Activated CD4-positive, alpha-beta T cell treated with anti-CD3 and anti-CD28 coated beads, Interleukin-2, amount 50 U/mL, for 4 hours (primary cell): Measurements from ENCODE around the gene CAVIN4.

Experiments used
- DNase-seq, 2 experiments: peaks; one replicate each; pipeline ENCODE4 v3.0.0-alpha.2; 2020

Gene CAVIN4, protein sequence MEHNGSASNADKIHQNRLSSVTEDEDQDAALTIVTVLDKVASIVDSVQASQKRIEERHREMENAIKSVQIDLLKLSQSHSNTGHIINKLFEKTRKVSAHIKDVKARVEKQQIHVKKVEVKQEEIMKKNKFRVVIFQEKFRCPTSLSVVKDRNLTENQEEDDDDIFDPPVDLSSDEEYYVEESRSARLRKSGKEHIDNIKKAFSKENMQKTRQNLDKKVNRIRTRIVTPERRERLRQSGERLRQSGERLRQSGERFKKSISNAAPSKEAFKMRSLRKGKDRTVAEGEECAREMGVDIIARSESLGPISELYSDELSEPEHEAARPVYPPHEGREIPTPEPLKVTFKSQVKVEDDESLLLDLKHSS

DNA sequence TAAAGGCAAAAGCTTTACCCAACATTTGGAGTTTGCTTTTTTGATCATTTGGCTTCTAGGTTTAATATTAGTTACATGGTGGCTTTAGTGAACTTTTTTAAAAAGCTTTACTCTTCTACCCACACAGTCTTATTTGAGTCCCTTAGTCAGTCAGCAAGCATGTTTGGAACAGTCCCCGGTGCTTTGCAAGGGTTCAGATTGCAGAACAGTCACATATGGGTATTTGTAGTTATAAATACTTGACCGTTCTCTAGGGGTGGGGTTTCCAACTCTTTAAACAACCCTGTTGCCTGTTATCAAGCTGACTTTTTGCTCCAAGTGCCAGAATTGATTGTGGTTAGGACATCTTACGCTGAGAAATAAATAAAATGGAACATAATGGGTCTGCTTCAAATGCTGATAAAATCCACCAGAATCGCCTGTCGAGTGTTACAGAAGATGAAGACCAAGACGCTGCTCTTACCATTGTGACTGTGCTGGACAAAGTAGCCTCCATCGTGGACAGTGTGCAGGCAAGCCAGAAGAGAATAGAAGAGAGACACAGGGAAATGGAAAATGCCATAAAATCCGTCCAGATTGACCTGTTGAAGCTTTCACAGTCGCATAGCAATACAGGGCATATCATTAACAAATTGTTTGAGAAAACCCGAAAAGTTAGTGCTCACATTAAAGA is at the start of gene CAVIN4:
TSS of gene CAVIN4 (plus strand) at position 304 of the 673 bp plus-strand sequence. CDS start at position 369, 65 bp downstream.
- no peak for DNase-seq

DNA sequence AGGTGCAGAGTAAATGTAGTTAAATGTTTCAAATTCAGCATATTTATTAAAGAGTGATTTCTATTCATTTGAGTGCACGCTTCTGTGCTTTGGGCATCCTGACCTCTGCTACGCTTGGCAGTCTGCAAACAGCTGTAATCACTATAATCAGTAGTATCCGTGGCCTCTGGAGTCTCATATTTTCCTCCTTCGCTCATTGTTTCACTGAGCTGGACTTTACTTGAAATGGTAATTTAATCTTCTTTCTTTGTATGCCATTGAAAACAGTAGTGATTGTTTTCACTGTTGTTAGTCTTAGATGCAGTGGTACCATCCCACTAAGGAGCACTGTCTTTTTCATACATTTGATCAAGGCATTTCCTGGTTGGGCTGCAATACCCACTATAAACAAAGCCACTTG is 43.5 kb upstream of the CAVIN4 start:
- no peak for DNase-seq

DNA sequence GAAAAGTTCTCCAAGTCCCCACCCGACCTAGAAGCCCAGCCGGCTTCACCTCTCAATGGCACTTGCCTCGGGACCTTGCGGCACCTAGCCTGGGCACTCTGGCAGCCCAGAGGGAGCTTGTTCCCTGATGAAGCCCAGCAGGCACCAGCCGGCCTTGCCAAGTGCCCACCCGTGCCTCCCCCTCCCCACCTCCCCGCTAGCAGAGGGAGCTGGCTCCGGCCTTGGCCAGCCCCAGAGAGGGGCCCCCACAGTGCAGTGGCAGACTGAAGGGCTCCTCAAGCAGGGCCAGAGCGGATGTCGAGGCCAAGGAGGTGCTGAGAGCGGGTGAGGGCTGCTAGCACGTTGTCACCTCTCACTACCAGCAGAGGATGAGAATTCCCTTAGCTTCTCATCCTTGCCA is 37.6 kb upstream of the CAVIN4 start:
- DNase-seq: no peak

DNA sequence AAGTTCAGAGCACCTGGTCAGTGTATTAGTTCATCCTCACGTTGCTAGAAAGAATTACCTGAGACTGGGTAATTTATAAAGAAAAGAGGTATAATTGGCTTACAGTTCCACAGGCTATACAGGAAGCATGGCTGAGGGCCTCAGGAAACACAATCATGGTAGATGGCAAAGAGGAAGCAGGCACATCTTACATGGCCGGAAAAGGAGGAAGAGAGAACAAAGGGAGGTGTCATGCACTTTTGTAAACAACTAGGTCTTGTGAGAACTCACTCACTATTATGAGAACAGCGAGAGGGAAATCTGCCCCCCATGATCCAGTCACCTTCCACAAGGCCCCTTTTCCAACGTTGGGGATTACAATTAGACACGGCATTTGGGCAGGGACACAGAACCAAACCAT is 28.8 kb upstream of the CAVIN4 start:
- DNase-seq: no peak

- DNase-seq: no peak
These were observed 22.9 kb upstream of the CAVIN4 start for GRCh38 chr9:100554935-100555401.

DNA sequence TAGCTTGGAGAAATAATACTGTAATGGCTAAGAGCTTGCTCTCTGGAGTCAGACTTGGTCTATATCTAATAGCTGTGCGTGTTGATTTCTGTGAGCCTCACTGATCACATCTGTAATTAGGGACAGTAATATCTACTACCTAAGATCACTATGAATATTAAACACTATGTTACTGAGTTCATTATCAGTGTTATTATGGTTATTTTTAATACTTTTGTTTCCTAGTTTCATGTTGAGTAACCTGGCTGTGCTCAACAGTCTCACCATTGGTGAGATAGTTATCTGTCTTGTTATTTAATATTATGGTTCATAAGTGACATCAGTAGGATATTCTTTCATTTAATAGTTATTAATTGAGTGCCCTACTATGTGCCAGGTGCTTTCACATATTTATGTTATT is 22.4 kb upstream of the CAVIN4 start:
- DNase-seq: no peak

- DNase-seq: no peak
These were observed 20.8 kb upstream of the CAVIN4 start for GRCh38 chr9:100557053-100557452.

GRCh38 chr9:100561256-100561655 is 16.6 kb upstream of the CAVIN4 start:
- no peak for DNase-seq

GRCh38 chr9:100567856-100568255 is 10.0 kb upstream of the CAVIN4 start:
- DNase-seq: no peak

DNA sequence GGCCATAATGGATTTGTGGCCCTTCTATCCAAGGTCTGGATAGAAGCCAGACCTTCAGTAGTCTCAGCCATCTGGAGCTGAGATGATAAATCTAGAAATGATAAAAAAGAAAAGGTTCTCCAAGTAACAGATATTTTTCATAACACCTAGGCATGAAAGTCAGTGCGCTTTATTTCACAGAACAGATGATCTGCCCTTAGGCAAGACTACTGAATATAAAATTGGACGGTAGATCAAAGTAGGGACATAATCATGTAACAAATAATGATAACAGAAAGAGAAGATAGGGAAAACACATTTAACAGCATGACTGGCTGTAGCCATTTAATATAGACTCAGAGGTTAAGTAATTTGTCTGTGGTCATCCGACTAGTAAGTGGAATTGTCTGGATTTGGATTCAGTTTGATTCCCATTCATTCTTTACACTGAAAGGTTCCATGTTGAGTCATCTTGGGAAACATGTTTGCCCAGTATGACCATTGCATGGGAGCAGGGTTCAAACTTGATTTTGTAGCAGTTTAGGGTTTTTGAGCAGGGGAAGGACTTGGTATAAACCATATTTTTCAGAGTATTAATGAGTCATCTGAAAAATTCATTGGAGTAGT is 4.1 kb upstream of the CAVIN4 start:
- DNase-seq: no peak

DNA sequence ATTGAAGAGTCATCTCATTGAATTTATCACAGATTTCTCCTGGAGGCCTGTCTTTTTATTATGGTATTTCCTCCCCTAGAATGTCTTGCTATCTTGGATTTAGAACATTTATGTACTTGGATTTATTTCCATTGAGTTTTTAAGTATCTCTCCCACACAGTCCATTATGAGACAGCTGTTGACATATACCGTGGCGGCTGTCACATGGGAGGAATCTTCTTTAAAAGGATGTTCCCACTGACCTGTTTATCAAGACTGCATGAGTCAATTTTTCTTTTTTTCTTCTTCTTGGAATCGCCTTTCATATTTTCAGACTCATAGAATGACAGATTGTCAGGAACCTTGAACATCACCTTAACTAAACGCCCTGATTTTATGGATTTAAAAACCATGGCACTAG is 2.9 kb upstream of the CAVIN4 start:
- DNase-seq: no peak

GRCh38 chr9:100575765-100576386 is 2.0 kb upstream of the CAVIN4 start:
- no peak for DNase-seq

GRCh38 chr9:100578610-100579009 is 731 bp downstream of the CAVIN4 start:
- no peak for DNase-seq

DNA sequence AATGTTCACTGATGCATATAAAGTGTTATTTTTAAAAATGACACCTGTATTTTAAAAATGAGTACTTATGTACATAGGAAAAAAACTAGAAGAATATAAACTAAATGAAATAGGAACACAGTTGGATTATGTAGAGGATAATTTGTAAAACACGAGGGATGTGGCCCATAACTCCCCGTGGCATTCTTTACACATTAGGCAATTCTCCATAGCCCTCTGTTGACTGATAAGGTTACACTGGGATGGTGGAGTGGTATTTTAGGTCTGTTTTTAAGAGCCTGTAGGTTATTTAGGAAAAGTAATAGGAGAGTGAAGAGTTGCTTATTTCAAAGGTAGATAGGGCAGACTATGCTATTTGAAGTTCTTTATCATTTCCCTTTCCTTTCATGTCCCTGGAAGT is 1.8 kb downstream of the CAVIN4 start:
- DNase-seq: no peak

DNA sequence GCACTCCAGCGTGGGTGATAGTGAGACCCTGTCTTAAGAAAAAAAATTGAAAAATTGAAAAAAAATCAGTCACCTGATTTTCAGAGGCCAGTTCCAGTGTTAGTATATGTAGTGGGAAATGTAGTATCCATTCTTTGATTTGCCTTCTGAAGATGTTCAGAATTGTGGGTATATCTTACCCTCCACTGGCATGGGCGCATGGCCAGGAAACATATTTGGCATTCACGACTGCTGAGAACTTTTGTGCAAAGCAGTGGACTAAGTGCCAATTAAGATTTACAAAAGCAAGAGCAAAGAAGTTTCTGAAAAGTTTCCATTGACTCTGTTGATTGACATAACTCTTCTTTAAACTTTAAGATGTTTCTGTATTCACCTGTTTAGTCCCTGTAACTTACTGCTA is 2.4 kb downstream of the CAVIN4 start:
- no peak for DNase-seq

DNA sequence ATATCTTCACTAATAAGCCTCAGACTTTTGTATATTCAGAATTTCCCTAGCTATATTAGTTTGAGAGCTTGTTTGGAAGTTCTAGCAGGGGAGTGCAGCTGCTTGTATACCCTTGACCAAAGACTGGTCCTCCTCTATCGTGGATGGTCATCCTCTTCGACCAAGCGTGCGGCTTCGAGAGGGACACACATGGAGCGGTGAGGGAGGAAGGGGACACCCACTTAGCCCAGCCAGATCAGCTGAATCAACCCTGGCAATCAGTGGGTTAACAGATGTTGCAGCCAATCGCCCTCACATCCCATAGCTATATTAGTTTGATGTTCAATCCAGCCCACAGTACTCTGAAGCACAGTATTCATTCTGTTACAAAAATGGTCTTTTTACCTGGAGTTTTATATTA is 3.2 kb downstream of the CAVIN4 start:
- DNase-seq: no peak

DNA sequence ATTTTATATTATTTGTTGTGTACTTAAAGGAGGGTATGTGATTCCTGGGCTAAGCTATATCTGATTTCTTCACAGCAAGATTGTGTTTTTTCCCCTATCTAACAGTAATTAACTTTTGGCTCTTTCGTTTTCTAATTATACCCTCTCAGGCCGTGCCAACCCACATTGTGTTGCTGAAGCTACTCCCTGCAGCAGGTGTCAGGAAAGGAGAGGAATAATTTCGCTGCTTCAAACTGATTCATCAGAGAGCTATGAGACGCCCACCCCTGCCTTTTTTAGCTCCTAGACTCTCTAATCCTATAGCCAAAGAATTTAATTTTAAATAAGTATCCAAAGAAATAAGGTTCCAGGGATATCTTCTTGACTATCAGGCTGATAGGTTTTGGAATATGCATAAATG is 3.8 kb downstream of the CAVIN4 start:
- DNase-seq: no peak

DNA sequence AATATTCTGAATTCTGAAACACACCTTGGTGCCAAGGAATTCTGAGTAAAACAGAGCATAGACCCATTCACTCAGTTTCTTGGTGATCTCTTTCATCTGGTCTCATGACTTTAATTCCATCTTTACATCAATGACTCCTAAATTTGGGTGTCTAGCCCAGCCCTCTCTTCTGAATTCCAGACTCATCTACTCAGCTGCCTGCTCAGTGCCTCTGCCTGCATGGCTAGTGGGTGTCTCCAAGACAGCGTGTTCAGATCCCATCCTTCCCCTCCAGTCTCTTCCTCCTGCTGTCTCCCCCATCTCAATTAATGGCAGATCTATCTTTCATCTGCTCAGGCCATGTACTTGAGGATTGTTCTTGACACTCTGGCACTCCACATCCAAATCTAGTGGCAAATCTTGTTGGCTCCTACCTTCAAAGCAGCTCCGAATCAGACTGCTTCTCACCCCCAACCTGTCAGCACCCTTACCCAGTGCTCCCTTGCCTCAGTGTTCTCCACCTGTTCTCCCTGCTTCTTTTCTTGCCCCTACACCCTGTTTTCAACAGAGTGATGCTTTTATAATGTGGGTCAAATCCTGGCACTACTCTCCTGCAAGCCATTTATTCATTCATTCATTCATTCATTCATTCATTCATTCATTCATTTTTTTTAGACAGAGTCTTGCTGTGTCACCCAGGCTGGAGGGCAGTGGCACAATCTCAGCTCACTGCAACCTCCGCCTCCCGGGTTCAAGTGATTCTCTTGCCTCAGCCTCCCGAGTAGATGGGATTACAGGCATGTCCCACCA is 5.3 kb downstream of the CAVIN4 start:
- no peak for DNase-seq

- no peak for DNase-seq
These were observed 7.1 kb downstream of the CAVIN4 start for GRCh38 chr9:100584951-100585350.

GRCh38 chr9:100586093-100586492 is 8.2 kb downstream of the CAVIN4 start:
- DNase-seq: no peak

GRCh38 chr9:100587375-100587774 is 9.5 kb downstream of the CAVIN4 start:
- no peak for DNase-seq

DNA sequence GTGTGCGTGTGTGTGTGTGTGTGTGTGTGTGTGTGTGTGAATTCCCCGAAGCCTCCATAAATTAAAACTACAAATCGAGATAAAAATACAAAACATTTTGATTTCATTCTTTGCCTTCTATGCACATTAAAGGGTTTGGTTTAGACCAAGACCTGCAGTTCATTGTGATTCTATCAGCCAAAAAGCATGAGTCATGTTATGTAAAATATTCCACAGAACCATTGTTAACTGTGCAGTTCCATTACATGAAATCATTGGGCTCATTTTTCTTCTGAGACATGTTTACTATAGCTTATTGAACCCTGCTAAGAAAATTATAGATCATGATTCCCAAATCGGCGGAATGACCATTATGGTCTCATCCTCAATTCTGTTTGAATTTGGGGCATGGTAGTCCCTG is 11.7 kb downstream of the CAVIN4 start:
- DNase-seq: no peak

- DNase-seq: no peak
These were observed 12.6 kb downstream of the CAVIN4 start for GRCh38 chr9:100590481-100590880.
